Neural cell (in vitro differentiated cells): Measurements from ENCODE around the gene OR6M1. TPM values are rescaled to one million over a fixed set of nuclear protein-coding genes. Genes with fewer than 3 reads are reported as not detected.

Experiments
- H2AFZ ChIP-seq: fragments of 200-600, 300-800 bp; sonication (generic), shearing (Covaris generic); 2 replicates; pipeline ENCODE4 v1.6.0; 2014; ENCODE audit warnings: low read depth, mild to moderate bottlenecking, antibody characterized with exemption, low read length, moderate library complexity
- H3F3A ChIP-seq: fragments of 200-600 bp; shearing (Covaris generic); 2 replicates; pipeline ENCODE4 v1.6.1; 2016; ENCODE audit warnings: mild to moderate bottlenecking, moderate library complexity, mixed read lengths, antibody characterized with exemption, low read length; ENCODE audit not compliant: insufficient read depth, poor library complexity, severe bottlenecking
- H3K27ac ChIP-seq: fragments of 200-600, 300-800 bp; sonication (generic), shearing (Covaris generic); 2 replicates; pipeline ENCODE4 v1.5.1; 2014; ENCODE audit warnings: mild to moderate bottlenecking, low read length, moderate library complexity
- H3K27me3 ChIP-seq: fragments of 300-800, 200-600 bp; sonication (generic), shearing (Covaris generic); 2 replicates; pipeline ENCODE4 v1.6.0; 2014; ENCODE audit warnings: mild to moderate bottlenecking, low read depth, low read length, moderate library complexity; ENCODE audit not compliant: insufficient read depth
- H3K36me3 ChIP-seq: fragments of 300-800, 200-600 bp; sonication (generic), shearing (Covaris generic); 2 replicates; pipeline ENCODE4 v1.5.1; 2014; ENCODE audit warnings: mild to moderate bottlenecking, antibody characterized with exemption, low read length, moderate library complexity; ENCODE audit not compliant: insufficient read depth
- H3K4me2 ChIP-seq: fragments of 300-800, 200-600 bp; sonication (generic), shearing (Covaris generic); 2 replicates; pipeline ENCODE4 v1.6.0; 2014; ENCODE audit warnings: mild to moderate bottlenecking, low read length
- H3K4me3 ChIP-seq: fragments of 300-800, 200-600 bp; sonication (generic), shearing (Covaris generic); 2 replicates; pipeline ENCODE4 v1.5.1; 2014; ENCODE audit warnings: mild to moderate bottlenecking, low read length, moderate library complexity
- H3K79me2 ChIP-seq: fragments of 200-600 bp; shearing (Covaris generic); replicated peaks from 2 replicates; pipeline ENCODE4 v1.6.0; 2014; ENCODE audit warnings: mild to moderate bottlenecking, low read length, moderate library complexity; ENCODE audit not compliant: insufficient read depth
- H3K9ac ChIP-seq: fragments of 300-800, 200-600 bp; sonication (generic), shearing (Covaris generic); 2 replicates; pipeline ENCODE4 v1.6.1; 2016; ENCODE audit warnings: mild to moderate bottlenecking, low read length, mixed read lengths
- H3K9me2 ChIP-seq: fragments of 200-600 bp; shearing (Covaris generic); 2 replicates; pipeline ENCODE4 v1.6.1; 2016; ENCODE audit warnings: mild to moderate bottlenecking, low read length, mixed read lengths; ENCODE audit not compliant: insufficient read depth
- H3K9me3 ChIP-seq: fragments of 200-600, 300-800 bp; sonication (generic), shearing (Covaris generic); 2 replicates; pipeline ENCODE4 v1.6.1; 2016; ENCODE audit warnings: mild to moderate bottlenecking, mixed run types, low read length, moderate library complexity, mixed read lengths
- H4K20me1 ChIP-seq: fragments of 200-600 bp; shearing (Covaris generic); 2 replicates; pipeline ENCODE4 v1.6.1; 2016; ENCODE audit warnings: mild to moderate bottlenecking, mixed run types; ENCODE audit not compliant: insufficient read depth
- CTCF ChIP-seq: fragments of 450-650 bp; IDR thresholded peaks from 2 replicates; pipeline ENCODE4 v1.5.1; 2014; ENCODE audit warnings: antibody characterized with exemption, mild to moderate bottlenecking, moderate library complexity; ENCODE audit not compliant: poor library complexity, severe bottlenecking
- EP300 ChIP-seq: fragments of 450-650 bp; conservative IDR thresholded peaks from 2 replicates; pipeline ENCODE4 v1.6.1; 2014; ENCODE audit warnings: antibody characterized with exemption, mild to moderate bottlenecking, moderate library complexity; ENCODE audit not compliant: poor library complexity, severe bottlenecking
- EZH2 ChIP-seq: fragments of 200-600, 300-800 bp; shearing (Covaris generic), sonication (generic); IDR thresholded peaks from 2 replicates; pipeline ENCODE4 v1.6.1; 2014; ENCODE audit warnings: antibody characterized with exemption, low read length, borderline replicate concordance, mild to moderate bottlenecking; ENCODE audit not compliant: insufficient read depth, poor library complexity, severe bottlenecking
- MXI1 ChIP-seq: fragments of 450-650 bp; conservative IDR thresholded peaks from 2 replicates; pipeline ENCODE4 v1.6.1; 2014; ENCODE audit warnings: antibody characterized with exemption, mild to moderate bottlenecking; ENCODE audit not compliant: poor library complexity, severe bottlenecking
- POLR2AphosphoS5 ChIP-seq: IDR thresholded peaks from 2 replicates; pipeline ENCODE4 v1.6.1; 2012
- RAD21 ChIP-seq: fragments of 450-650 bp; conservative IDR thresholded peaks from 2 replicates; pipeline ENCODE4 v1.6.1; 2014; ENCODE audit warnings: antibody characterized with exemption, mild to moderate bottlenecking, moderate library complexity
- REST ChIP-seq: IDR thresholded peaks from 2 replicates; pipeline ENCODE4 v1.6.1; 2012; ENCODE audit warnings: borderline replicate concordance
- SMC3 ChIP-seq: fragments of 450-650 bp; conservative IDR thresholded peaks from 2 replicates; pipeline ENCODE4 v1.6.1; 2014; ENCODE audit warnings: antibody characterized with exemption, mild to moderate bottlenecking, moderate library complexity; ENCODE audit not compliant: poor library complexity
- TAF1 ChIP-seq: IDR thresholded peaks from 2 replicates; pipeline ENCODE4 v1.6.1; 2012; ENCODE audit warnings: low read depth
- polyA plus RNA-seq: library from polyadenylated mRNA; depleted of rRNA; stranded (reverse); fragments of >200 nt; gene quantifications from 2 replicates; pipeline ENCODE4 v1.2.3, GENCODE V29; 2014

The OR6M1 gene
- polyA plus RNA-seq, 1 donor from 2014 or later = not detected

GRCh38 chr11:123822032-123822431 lies 15.9 kb upstream of the OR6M1 start:
- no peaks in the 10 kb centered on the region for H4K20me1 ChIP-seq
- no peaks in the 10 kb centered on the region for H3K36me3 ChIP-seq
- H3K9me2 ChIP-seq = no peaks in the 10 kb centered on the region
- no peak overlapping the region for H3K4me3 ChIP-seq
- no peak overlapping the region for H3K4me2 ChIP-seq
- no peaks in the 10 kb centered on the region for H3F3A ChIP-seq
- no peak overlapping the region for H3K9ac ChIP-seq
- H2AFZ ChIP-seq = no peak overlapping the region
- H3K79me2 ChIP-seq = no peaks in the 10 kb centered on the region
- H3K9me3 ChIP-seq = no peaks in the 10 kb centered on the region
- TF ChIP-seq POLR2AphosphoS5 (no peak), RAD21 (no peak), EP300 (no peak), CTCF (no peak), REST (no peak), MXI1 (no peak), TAF1 (no peak), SMC3 (no peak)
- H3K27ac ChIP-seq = no peak overlapping the region
- H3K27me3 ChIP-seq = no peaks in the 10 kb centered on the region

GRCh38 chr11:123815122-123815521 lies 9.0 kb upstream of the OR6M1 start:
- Histone ChIP-seq H3K27ac (no peak overlapping the region), H4K20me1 (no peaks in the 10 kb centered on the region), H3K4me3 (no peak overlapping the region), H3K79me2 (no peaks in the 10 kb centered on the region), H3K27me3 (no peaks in the 10 kb centered on the region), H3K9me2 (no peaks in the 10 kb centered on the region), H3F3A (no peaks in the 10 kb centered on the region), H3K9me3 (no peaks in the 10 kb centered on the region), H3K36me3 (no peaks in the 10 kb centered on the region), H3K9ac (no peak overlapping the region), H2AFZ (no peak overlapping the region), H3K4me2 (no peak overlapping the region)
- no peak for TF ChIP-seq SMC3
- no peak for TF ChIP-seq CTCF
- no peak for TF ChIP-seq EZH2
- TF ChIP-seq TAF1 = no peak
- TF ChIP-seq REST = no peak
- TF ChIP-seq EP300 = no peak
- no peak for TF ChIP-seq RAD21
- no peak for TF ChIP-seq POLR2AphosphoS5
- TF ChIP-seq MXI1 = no peak
